GM19372 (cell line): ENCODE measurements around the gene LRFN2.

Experiments used
- ATAC-seq: cut with Tn5 transposase; IDR thresholded peaks from one replicate; pipeline ENCODE4 v1.9.1; 2021; ENCODE audit warnings: mild to moderate bottlenecking, low read depth, moderate library complexity; ENCODE audit not compliant: unreplicated experiment

LRFN2 gene

GRCh38 chr6:40443842-40444241 is 143.3 kb downstream of the LRFN2 start:
- no peak for ATAC-seq

GRCh38 chr6:40442591-40442990 is 144.6 kb downstream of the LRFN2 start:
- no peak for ATAC-seq

- ATAC-seq, result no peak
These were observed 146.0 kb downstream of the LRFN2 start for GRCh38 chr6:40441150-40441549.

- ATAC-seq, result no peak
These were observed 147.1 kb downstream of the LRFN2 start for GRCh38 chr6:40440053-40440452.

GRCh38 chr6:40439026-40439800 is 148.0 kb downstream of the LRFN2 start:
- ATAC-seq, result no peak

- ATAC-seq, result no peak
These were observed 148.8 kb downstream of the LRFN2 start for GRCh38 chr6:40438246-40438887.

- ATAC-seq, result no peak
These were observed 149.5 kb downstream of the LRFN2 start for GRCh38 chr6:40437631-40438030.

GRCh38 chr6:40436685-40437604 is 150.2 kb downstream of the LRFN2 start:
- ATAC-seq, result no peak

GRCh38 chr6:40432982-40433381 is 154.2 kb downstream of the LRFN2 start:
- ATAC-seq, result no peak

GRCh38 chr6:40431706-40432105 is 155.5 kb downstream of the LRFN2 start:
- ATAC-seq, result no peak

- no peak for ATAC-seq
These were observed 160.0 kb downstream of the LRFN2 start for GRCh38 chr6:40427196-40427595.

- ATAC-seq, result no peak
These were observed 160.7 kb downstream of the LRFN2 start for GRCh38 chr6:40426346-40427066.

- ATAC-seq, result no peak
These were observed 161.8 kb downstream of the LRFN2 start for GRCh38 chr6:40425192-40425919.

- no peak for ATAC-seq
These were observed 165.1 kb downstream of the LRFN2 start for GRCh38 chr6:40422046-40422445.

- ATAC-seq, result no peak
These were observed 167.0 kb downstream of the LRFN2 start for GRCh38 chr6:40419946-40420728.

GRCh38 chr6:40419377-40419776 is 167.8 kb downstream of the LRFN2 start:
- no peak for ATAC-seq

GRCh38 chr6:40417031-40417430 is 170.1 kb downstream of the LRFN2 start:
- ATAC-seq, result no peak

- no peak for ATAC-seq
These were observed 172.5 kb downstream of the LRFN2 start for GRCh38 chr6:40414617-40415016.

GRCh38 chr6:40413239-40413638 is 173.9 kb downstream of the LRFN2 start:
- ATAC-seq, result no peak
